ENCODE data around the gene ABCB6.

DNA sequence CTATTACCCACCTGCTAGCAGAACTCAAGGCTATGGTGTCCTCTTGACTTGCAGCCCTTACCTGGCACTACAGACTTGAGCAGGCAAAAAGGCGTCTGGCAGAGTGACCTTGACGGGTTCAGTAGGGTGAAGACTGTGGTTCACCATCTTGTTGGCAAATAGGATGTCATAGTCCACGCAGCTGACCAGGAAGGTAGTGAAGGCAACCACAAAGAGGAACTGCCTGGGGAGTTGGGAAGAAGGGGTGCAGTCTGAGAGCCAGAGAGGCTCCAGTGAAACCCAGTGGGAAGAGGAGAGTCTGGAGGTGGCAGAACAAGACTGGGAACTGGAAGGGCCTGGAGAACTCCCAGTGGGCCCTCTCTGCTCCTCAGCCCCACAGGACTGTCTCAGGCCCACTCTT lies 6.6 kb upstream of the ABCB6 start:
- TF ChIP-seq CTCF (conservative IDR thresholded peaks at IDR 0.05 in 1 of 2, IDR thresholded peaks at IDR 0.05 in 1 of 2; ENCODE audit: low read depth in 1 of 2, low read length in 2 of 2): no peak
- TF ChIP-seq EZH2 (IDR thresholded peaks at IDR 0.05; ENCODE audit: low read length, missing control alignments): no peak

Data from fibroblast of lung (primary cell).